Activated naive CD4-positive, alpha-beta T cell treated with anti-CD3 and anti-CD28 coated beads, Interleukin-2, amount 50 U/mL, for 72 hours (primary cell): ENCODE measurements around the gene NMS. TPM values are rescaled to one million over a fixed set of nuclear protein-coding genes. Genes with fewer than 3 reads are reported as not detected.
"Not testable (repeated sequence)": the region's sequence is repeated elsewhere in the genome, so short reads cannot be mapped to it uniquely, and the experiment has no call there.

Source experiments
- ATAC-seq, 2 donors: fragments of 150-1000 bp; cut with Tn5 transposase; 2 replicates each; pipeline ENCODE4 v1.10.0; 2021; ENCODE audit warnings: mild to moderate bottlenecking in 2 of 2, moderate library complexity in 2 of 2
- DNase-seq, 2 donors: peaks; one replicate each; pipeline ENCODE4 v3.0.0; 2021 to 2022; ENCODE audit warnings: low spot score in 2 of 2
- H3K27ac Mint-ChIP-seq, 2 donors: one replicate each; pipeline ENCODE4 v1.8.0; 2022; ENCODE audit warnings: mild to moderate bottlenecking in 2 of 2, mixed read lengths in 2 of 2
- H3K36me3 Mint-ChIP-seq, 2 donors: one replicate each; pipeline ENCODE4 v1.8.0; 2022; ENCODE audit warnings: mixed read lengths in 2 of 2
- H3K9me3 Mint-ChIP-seq, 2 donors: one replicate each; pipeline ENCODE4 v1.8.0; 2022; ENCODE audit warnings: mixed read lengths in 2 of 2
- total RNA-seq, 2 donors: library from RNA; stranded (reverse); gene quantifications; one replicate each; pipeline ENCODE4 v1.2.3, GENCODE V29; 2022

The NMS gene
- total RNA-seq, result not detected

- no peak for ATAC-seq
These were observed at the start of gene NMS for GRCh38 chr2:100470182-100470581. NMS (plus strand) TSS chr2:100470482; CDS start chr2:100470489, 7 bp downstream.

DNA sequence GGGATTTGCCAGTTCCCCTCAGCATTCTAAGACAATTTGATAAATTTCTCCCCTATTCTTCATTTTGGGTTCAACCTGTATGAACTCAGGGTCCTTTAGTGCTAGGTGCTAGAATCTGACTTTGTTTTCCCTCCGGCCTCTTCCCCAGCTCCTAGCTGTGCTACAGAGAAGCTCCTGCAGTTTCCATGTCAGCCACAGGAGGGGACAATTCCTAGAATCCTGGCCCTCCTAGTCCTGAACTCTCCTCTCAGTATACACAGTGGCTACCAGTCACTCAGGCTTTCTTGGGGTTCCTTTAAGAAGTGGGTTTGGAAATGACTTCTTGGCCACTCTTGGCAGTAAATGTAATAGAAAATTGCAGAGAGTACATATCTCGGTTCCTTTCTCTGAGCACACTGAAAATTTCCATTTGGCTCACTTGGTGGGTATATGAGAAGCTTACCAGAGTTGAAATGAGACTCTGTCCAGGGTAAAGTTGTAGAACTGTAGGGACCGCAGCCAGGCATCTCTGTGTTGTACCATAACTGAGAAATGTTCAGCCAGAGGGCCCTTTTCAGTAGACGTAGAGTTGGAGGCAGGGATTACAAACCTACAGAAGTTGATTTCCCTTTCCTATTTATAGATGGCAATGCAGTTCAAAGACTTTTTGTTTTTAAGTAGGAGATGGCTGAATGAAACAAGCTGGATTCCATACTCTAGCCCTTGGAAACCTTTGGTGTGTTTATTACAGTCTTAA, 47.8 kb upstream of the NMS start:
- ATAC-seq, result no peak
- Mint-ChIP-seq H3K27ac (no peak overlapping the region), H3K9me3 (peaks cover 0 to 4% of the 10 kb centered on the region in 2 donors), H3K36me3 (no peaks in the 10 kb centered on the region)
- no peak for DNase-seq

More at GRCh38 chr2:100470182-100470581, at the start of gene NMS:
- no peak for DNase-seq
- Mint-ChIP-seq H3K9me3 (no peaks in the 10 kb centered on the region), H3K27ac (no peak within 1 kb of the TSS), H3K36me3 (no peaks in the 10 kb centered on the region)

GRCh38 chr2:100423631-100424030, 46.7 kb upstream of the NMS start:
- H3K27ac Mint-ChIP-seq, result no peak overlapping the region
- peaks cover 0 to 4% of the 10 kb centered on the region in 2 donors for H3K9me3 Mint-ChIP-seq
- DNase-seq (no peak), ATAC-seq (no peak)
- no peaks in the 10 kb centered on the region for H3K36me3 Mint-ChIP-seq

DNA sequence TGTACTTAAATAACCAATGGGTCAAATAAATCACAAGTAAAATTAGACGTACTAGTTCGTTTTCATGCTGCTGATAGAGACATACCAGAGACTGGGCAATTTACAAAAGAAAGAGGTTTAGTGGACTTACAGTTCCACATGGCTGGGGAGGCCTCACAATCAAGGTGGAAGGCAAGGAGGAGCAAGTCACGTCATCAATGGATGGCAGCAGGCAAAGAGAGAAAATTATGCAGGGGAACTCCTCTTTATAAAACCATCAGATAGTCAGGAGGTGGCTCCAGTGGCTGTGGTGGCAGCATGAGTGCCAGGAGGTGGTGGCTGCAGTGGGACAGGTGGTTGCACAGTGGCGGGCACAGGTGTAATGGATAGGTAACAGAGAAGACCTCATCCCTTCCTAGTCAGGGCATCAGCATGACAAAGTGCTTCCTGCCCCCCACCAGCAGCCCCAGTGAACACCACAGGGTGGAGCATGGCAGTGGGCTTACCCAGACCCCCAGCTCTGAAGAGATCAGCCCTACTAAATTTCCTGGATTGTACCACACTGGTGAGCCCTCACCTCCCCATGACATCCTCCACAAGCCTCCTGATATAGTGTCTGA, 45.9 kb upstream of the NMS start:
- H3K36me3 Mint-ChIP-seq, result no peaks in the 10 kb centered on the region
- no peak overlapping the region for H3K27ac Mint-ChIP-seq
- ATAC-seq (no peak), DNase-seq (no peak)
- peaks cover 0 to 10% of the 10 kb centered on the region in 2 donors for H3K9me3 Mint-ChIP-seq

GRCh38 chr2:100425107-100425506, 45.2 kb upstream of the NMS start:
- DNase-seq, result no peak
- Mint-ChIP-seq H3K9me3 (peaks cover 0 to 11% of the 10 kb centered on the region in 2 donors), H3K27ac (no peak overlapping the region), H3K36me3 (no peaks in the 10 kb centered on the region)
- ATAC-seq, result no peak

GRCh38 chr2:100425573-100426383, 44.5 kb upstream of the NMS start:
- DNase-seq, result no peak
- no peak for ATAC-seq
- H3K36me3 Mint-ChIP-seq, result no peaks in the 10 kb centered on the region
- no peak overlapping the region for H3K27ac Mint-ChIP-seq
- H3K9me3 Mint-ChIP-seq, result peaks cover 0 to 12% of the 10 kb centered on the region in 2 donors

- DNase-seq (no peak), ATAC-seq (no peak)
- no peaks in the 10 kb centered on the region for H3K36me3 Mint-ChIP-seq
- H3K9me3 Mint-ChIP-seq, result peaks cover 0 to 16% of the 10 kb centered on the region in 2 donors
- no peak overlapping the region for H3K27ac Mint-ChIP-seq
These were observed 43.9 kb upstream of the NMS start for GRCh38 chr2:100426384-100426720.

DNA sequence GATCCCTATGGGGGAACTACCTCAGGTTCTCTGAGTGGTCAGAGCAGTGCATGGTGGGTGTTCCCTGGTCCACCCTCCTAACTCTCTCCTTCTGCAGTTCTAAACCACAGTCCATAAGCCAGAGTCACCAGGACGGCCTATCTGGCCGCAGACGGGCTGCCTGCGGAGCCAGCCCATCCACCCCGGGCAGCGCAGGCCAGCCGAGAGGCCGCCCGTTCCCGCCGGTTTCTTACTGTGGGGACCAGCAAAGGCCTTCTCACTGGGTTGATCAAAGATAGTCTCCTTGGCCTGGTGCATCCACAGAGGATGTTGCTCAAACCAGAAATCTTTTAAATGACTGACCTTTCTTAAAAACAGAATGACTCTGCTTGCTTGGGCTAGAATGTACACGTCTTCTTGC, 43.2 kb upstream of the NMS start:
- DNase-seq (no peak), ATAC-seq (no peak)
- Mint-ChIP-seq H3K9me3 (peaks cover 0 to 16% of the 10 kb centered on the region in 2 donors), H3K27ac (no peak overlapping the region), H3K36me3 (no peaks in the 10 kb centered on the region)

DNA sequence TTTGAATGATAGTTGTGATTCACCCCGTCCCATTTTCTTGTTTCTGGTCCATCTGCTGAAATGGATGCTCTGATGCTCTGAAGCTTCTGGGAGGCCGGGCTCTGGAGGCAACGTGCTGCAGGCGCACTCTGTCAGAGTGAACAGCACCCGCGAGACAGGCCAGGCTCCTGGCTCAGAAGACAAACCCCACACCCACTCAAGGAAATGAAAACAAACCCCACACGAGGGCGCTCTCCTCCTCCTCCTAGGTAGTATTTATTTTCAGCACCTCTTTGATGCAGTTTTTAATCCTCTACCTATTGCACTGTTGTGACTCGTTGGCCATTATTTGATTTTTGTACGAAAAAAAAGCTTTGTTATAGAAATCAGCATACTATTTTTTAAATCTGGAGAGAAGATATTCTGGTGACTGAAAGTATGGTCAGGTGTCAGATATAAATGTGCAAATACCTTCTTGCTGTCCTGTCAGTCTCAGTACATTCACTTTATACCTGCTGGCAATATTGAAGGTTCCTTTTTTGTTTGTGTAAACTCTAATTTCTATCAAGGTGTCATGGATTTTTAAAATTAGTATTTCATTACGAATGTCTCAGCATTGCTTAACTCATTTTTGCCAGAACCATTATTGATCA, 42.5 kb upstream of the NMS start:
- ATAC-seq, result peak; percentile 72 to 75
- H3K27ac Mint-ChIP-seq, result no peak overlapping the region

DNA sequence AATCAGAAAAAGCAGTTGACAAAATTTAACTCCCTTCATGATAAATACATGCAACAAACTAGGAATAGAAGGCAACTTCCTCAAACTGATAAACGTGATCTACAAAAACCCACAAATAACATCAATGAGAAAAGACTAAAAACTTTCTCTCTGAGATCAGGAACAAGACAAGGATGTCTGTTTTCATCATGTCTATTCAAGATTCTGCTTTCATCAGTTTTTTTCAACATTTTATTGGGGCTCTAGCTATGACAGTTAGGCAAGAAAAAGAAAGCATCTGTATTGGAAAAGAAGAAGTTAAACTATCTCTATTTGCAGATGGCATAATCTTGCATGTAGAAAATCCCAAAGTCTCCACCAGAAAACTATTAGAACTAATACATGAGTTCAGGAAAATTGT, 40.6 kb upstream of the NMS start:
- ATAC-seq (no peak), DNase-seq (no peak)
- Mint-ChIP-seq H3K36me3 (no peaks in the 10 kb centered on the region), H3K9me3 (peaks cover 0 to 16% of the 10 kb centered on the region in 2 donors), H3K27ac (no peak overlapping the region)

More for the DNA sequence above, 42.5 kb upstream of the NMS start:
- Mint-ChIP-seq H3K9me3 (peaks cover 0 to 16% of the 10 kb centered on the region in 2 donors), H3K36me3 (no peaks in the 10 kb centered on the region)
- DNase-seq, result peak in 1 of 2 donors; percentile 72

GRCh38 chr2:100437751-100438150, 32.5 kb upstream of the NMS start:
- DNase-seq (no peak), ATAC-seq (no peak)
- no peaks in the 10 kb centered on the region for H3K9me3 Mint-ChIP-seq
- no peak overlapping the region for H3K27ac Mint-ChIP-seq
- H3K36me3 Mint-ChIP-seq, result no peaks in the 10 kb centered on the region

- Mint-ChIP-seq H3K9me3 (no peaks in the 10 kb centered on the region), H3K27ac (no peak overlapping the region), H3K36me3 (no peaks in the 10 kb centered on the region)
- no peak for DNase-seq
- ATAC-seq, result no peak
These were observed 23.6 kb upstream of the NMS start for GRCh38 chr2:100446696-100447095.

DNA sequence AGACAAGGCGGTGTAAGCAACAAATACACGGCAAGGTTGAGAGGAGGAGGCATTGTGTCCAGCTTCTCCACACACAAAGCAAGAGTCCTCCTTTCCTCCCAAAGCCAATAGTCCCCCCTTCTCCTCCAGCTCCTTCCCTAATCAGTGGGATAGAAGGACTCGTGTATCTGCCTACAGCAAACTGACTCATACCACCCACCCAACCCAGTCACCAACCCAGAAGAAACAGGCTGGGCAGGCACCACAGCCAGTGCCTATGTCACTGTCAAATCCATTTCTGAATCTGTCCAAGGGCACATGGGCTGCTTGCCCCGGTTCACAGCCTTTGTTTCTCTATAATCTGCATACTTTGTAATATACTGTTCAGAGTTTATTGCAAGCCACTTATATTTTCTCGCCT, 19.2 kb upstream of the NMS start:
- Mint-ChIP-seq H3K36me3 (no peaks in the 10 kb centered on the region), H3K27ac (no peak overlapping the region), H3K9me3 (no peaks in the 10 kb centered on the region)
- no peak for ATAC-seq
- DNase-seq, result no peak

DNA sequence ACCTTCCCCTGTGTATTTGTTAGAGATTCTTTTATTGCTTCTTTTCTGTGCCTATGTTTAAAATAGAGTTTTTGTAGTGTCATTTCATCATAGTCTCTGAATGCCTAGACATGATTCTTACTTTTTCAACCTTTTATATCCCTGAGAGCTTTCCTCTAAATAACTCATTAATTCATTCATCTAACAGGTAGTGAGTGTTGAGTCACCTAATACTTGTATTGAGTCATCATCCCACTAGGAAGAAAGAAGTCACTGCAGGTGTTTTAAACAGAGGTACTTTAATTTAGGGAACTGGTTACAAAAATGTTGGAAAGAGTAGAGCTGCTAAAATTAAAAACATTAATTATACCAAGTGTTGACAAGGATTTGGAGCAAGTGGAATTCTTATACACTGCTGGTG, 18.5 kb upstream of the NMS start:
- Mint-ChIP-seq H3K36me3 (peaks cover 0 to 2% of the 10 kb centered on the region in 2 donors), H3K27ac (no peak overlapping the region), H3K9me3 (peaks cover 0 to 3% of the 10 kb centered on the region in 2 donors)
- peak in 1 of 2 donors; percentile 80 for ATAC-seq
- DNase-seq, result no peak

DNA sequence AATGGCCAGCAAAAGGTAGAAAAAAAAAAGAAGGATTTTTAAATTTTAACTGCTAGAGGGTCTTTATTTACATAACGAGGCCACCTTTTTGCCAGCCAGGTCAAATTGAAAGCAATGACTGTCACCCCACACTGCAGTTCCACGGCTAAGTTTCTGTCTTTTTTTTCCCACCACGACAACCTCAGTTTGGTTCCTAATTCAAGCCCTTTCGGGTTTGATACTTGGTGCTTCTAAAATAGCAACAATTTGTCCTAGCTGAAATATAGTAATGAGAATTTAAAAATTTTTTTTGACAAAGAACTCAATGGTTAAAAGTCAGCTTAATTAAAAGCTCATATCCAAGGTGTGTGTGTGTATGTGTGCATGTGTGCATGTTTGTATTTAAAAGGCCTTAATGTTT, 16.4 kb upstream of the NMS start:
- peaks cover 0 to 6% of the 10 kb centered on the region in 2 donors for H3K9me3 Mint-ChIP-seq
- no peak for DNase-seq
- no peak for ATAC-seq
- peaks cover 0 to 5% of the 10 kb centered on the region in 2 donors for H3K36me3 Mint-ChIP-seq
- no peak overlapping the region for H3K27ac Mint-ChIP-seq

DNA sequence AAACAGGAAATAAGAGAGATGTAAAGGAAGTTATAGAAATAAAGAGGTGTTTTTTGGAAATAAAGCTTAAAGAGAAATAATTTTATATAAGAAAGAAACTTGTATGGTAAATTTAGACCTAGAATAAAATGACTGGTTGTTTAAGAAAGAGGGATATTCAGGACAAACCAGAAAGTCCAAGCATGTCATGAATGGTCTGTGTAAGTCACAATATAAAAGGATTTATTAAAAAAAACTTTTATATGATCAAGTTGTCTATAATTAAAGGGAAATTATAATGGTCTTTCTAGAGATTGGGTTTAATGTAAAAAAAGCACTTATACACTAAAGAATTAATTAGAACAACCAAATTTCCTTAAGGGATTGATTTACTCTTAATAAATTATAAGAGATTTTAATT, 13.9 kb upstream of the NMS start:
- H3K9me3 Mint-ChIP-seq, result peaks cover 13 to 23% of the 10 kb centered on the region in 2 donors
- peaks cover 5 to 16% of the 10 kb centered on the region in 2 donors for H3K36me3 Mint-ChIP-seq
- H3K27ac Mint-ChIP-seq, DNase-seq, ATAC-seq: not testable (repeated sequence)
